Measurements from ENCODE around the gene BUB1. TPM values are rescaled to one million over a fixed set of nuclear protein-coding genes. Genes with fewer than 3 reads are reported as not detected.

BUB1 gene
- total and polyA plus RNA-seq, 9 of the 15 experiments (the other 6 are each of a cell fraction or from before 2014, with no cell fraction given): 73.4 to 247 (median 118) TPM

DNA sequence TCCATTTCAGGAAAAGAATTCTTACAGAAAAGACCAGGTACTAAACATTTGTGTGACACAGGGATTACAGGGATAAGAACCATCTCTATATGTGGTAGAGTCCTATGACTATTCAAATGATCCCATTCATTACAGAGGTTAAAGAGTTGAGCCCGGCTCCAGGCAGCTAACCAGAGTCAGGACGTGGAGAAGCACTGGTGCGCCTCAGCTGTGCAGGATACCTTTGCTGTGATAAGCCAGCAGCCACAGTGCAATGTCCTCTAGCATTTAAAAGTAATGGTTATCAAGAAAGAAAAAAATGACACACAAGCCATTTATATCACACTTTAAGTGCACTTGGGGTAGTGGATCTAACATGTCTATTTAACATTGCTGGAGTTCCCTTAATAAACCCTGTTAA is 17.3 kb downstream of the BUB1 start:
- Histone ChIP-seq H3K9me3 (replicated peaks; ENCODE audit: control insufficient read depth, insufficient read depth, low read depth, low read length) (no peaks in the 10 kb centered on the region), H3K36me3 (ENCODE audit: control insufficient read depth, insufficient read depth, low read length) (peaks cover 97% of the 10 kb centered on the region), H2AFZ (ENCODE audit: low read depth, low read length) (no peak overlapping the region), H3K79me2 (ENCODE audit: control insufficient read depth, insufficient read depth, low read length) (peaks cover 16% of the 10 kb centered on the region; the same call in 2 of the 3 replicates), H3K4me2 (ENCODE audit: insufficient read depth, low read length) (no peak overlapping the region), H3K4me3 (no peak overlapping the region), H3K9me1 (ENCODE audit: control insufficient read depth, insufficient read depth, low read length) (no peaks in the 10 kb centered on the region), H3K9ac (ENCODE audit: insufficient read depth in 1 of 2, low read depth in 2 of 2, low read length in 2 of 2) (0 out of 4 replicates have a peak overlapping the region, but pooled peaks of 1 of the 2 experiments have one; percentile 7), H3K4me1 (replicated peaks in 1 of 2; ENCODE audit: control insufficient read depth in 2 of 2, insufficient read depth in 2 of 2, low read length in 2 of 2) (no peaks in the 10 kb centered on the region), H3K27ac (ENCODE audit: extremely low read depth, low read depth, low read length) (no peak overlapping the region), H4K20me1 (replicated peaks; ENCODE audit: control insufficient read depth, insufficient read depth, low read length) (no peaks in the 10 kb centered on the region), H3K27me3 (ENCODE audit: control insufficient read depth in 2 of 2, insufficient read depth in 2 of 2, low read length in 2 of 2) (no peaks in the 10 kb centered on the region)
- no TSS peak for BruUV-seq (replicated peaks)
- intact Hi-C loops (cut with micrococcal nuclease): no loop called here
- ATAC-seq (no peak), DNase-seq (ENCODE audit: extremely low read depth in 1 of 4, low spot score in 3 of 4) (no peak), FAIRE-seq (no peak)
- POLR2A ChIA-PET: interaction anchor here (0.9 kb wide), 1 partner anchor 9 kb away, joined by 3 read pairs; no protein-coding TSS in a partner anchor
- WGBS (ENCODE audit: insufficient coverage, low coverage, missing lambda C conversion rate): 98% methylated on average over 3 of the region's 3 CpGs
- CTCF ChIA-PET (ENCODE audit: low intra/inter-chr PET ratio): no interaction called here
- in situ Hi-C loops (cut with MboI): no loop called here
- no peak for TF ChIP-seq ATF4 (CRISPR knock-in tag; IDR thresholded peaks at IDR 0.05)
- TF ChIP-seq ZHX1 (conservative IDR thresholded peaks at IDR 0.05; ENCODE audit: low read length): no peak
- TF ChIP-seq FOXJ2 (tag; IDR thresholded peaks at IDR 0.05): no peak
- TF ChIP-seq SRF (CRISPR knock-in tag; IDR thresholded peaks at IDR 0.05): no peak
- no peak for TF ChIP-seq MXI1 (IDR thresholded peaks at IDR 0.05; ENCODE audit: low read depth, low read length)
- TF ChIP-seq GABPB2 (CRISPR knock-in tag; conservative IDR thresholded peaks at IDR 0.05): no peak
- TF ChIP-seq KAT7 (CRISPR knock-in tag; IDR thresholded peaks at IDR 0.05; ENCODE audit: borderline replicate concordance): no peak
- no peak for TF ChIP-seq ZNF316 (IDR thresholded peaks at IDR 0.05)
- TF ChIP-seq RB1 (IDR thresholded peaks at IDR 0.05; ENCODE audit: low read depth): no peak
- no peak for TF ChIP-seq HMG20B (CRISPR knock-in tag; IDR thresholded peaks at IDR 0.05)
- no peak for TF ChIP-seq NFIX (CRISPR knock-in tag; IDR thresholded peaks at IDR 0.05; ENCODE audit: low read depth)
- TF ChIP-seq PATZ1 (CRISPR knock-in tag; IDR thresholded peaks at IDR 0.05; ENCODE audit: borderline replicate concordance): no peak
- no peak for TF ChIP-seq CHAMP1 (IDR thresholded peaks at IDR 0.05)
- TF ChIP-seq MIER1 (IDR thresholded peaks at IDR 0.05; ENCODE audit: low read depth): no peak

Measured in K562 (cell line).